ENCODE results near the gene CYP19A1.

The CYP19A1 gene

GRCh38 chr15:51202783-51203182, 135.6 kb downstream of the CYP19A1 start:
- Histone ChIP-seq H2AK5ac (ENCODE audit: low read length) (no peak overlapping the region), H3K4me3 (ENCODE audit: low read depth, low read length) (no peak overlapping the region), H3K36me3 (ENCODE audit: control insufficient read depth in 1 of 2, insufficient read depth in 2 of 2, low read length in 2 of 2) (no peaks in the 10 kb centered on the region), H3K27ac (ENCODE audit: low read depth, low read length) (no peak overlapping the region), H3K4me2 (ENCODE audit: low read length) (no peak overlapping the region), H3K14ac (ENCODE audit: low read length) (no peak overlapping the region), H2BK5ac (ENCODE audit: low read depth, low read length, poor library complexity) (no peak overlapping the region), H3K18ac (ENCODE audit: low read length) (no peak overlapping the region), H4K12ac (ENCODE audit: low read depth, low read length) (no peak overlapping the region), H4K91ac (ENCODE audit: low read depth, low read length) (no peak overlapping the region), H4K8ac (ENCODE audit: low read depth, low read length) (no peak overlapping the region), H3K79me2 (ENCODE audit: control insufficient read depth, insufficient read depth, low read length, poor library complexity) (no peaks in the 10 kb centered on the region), H3K4me1 (ENCODE audit: control insufficient read depth in 1 of 2, insufficient read depth in 2 of 2, low read length in 2 of 2) (no peaks in the 10 kb centered on the region), H2BK120ac (ENCODE audit: insufficient read depth, low read length, poor library complexity) (no peak overlapping the region), H3K23ac (ENCODE audit: low read length) (no peak overlapping the region), H3K79me1 (ENCODE audit: low read length) (no peaks in the 10 kb centered on the region), H3K4ac (ENCODE audit: low read depth, low read length) (no peak overlapping the region), H3K9ac (ENCODE audit: low read length) (no peak overlapping the region), H3K9me3 (ENCODE audit: insufficient read depth, low read depth, low read length) (no peaks in the 10 kb centered on the region), H2BK12ac (ENCODE audit: low read length) (no peak overlapping the region), H3K27me3 (ENCODE audit: insufficient read depth, low read length) (no peaks in the 10 kb centered on the region), H2AFZ (ENCODE audit: insufficient read depth, low read length, poor library complexity) (no peak overlapping the region)
- DNase-seq: no peak
- no CpG with 5 or more reads among the region's 3 CpGs for WGBS (ENCODE audit: extremely low coverage, insufficient coverage, insufficient read length)

- no CpG with 5 or more reads among the region's 5 CpGs for WGBS (ENCODE audit: extremely low coverage, insufficient coverage, insufficient read length)
- H4K8ac ChIP-seq (ENCODE audit: low read depth, low read length): no peak overlapping the region
- DNase-seq: no peak
- H3K14ac ChIP-seq (ENCODE audit: low read length): no peak overlapping the region
- H3K4me1 ChIP-seq (ENCODE audit: control insufficient read depth in 1 of 2, insufficient read depth in 2 of 2, low read length in 2 of 2): no peaks in the 10 kb centered on the region
- H3K79me1 ChIP-seq (ENCODE audit: low read length): no peaks in the 10 kb centered on the region
- H3K9ac ChIP-seq (ENCODE audit: low read length): no peak overlapping the region
- H4K91ac ChIP-seq (ENCODE audit: low read depth, low read length): no peak overlapping the region
- H3K18ac ChIP-seq (ENCODE audit: low read length): no peak overlapping the region
- H4K12ac ChIP-seq (ENCODE audit: low read depth, low read length): no peak overlapping the region
- no peak overlapping the region for H3K4ac ChIP-seq (ENCODE audit: low read depth, low read length)
- no peaks in the 10 kb centered on the region for H3K27me3 ChIP-seq (ENCODE audit: insufficient read depth, low read length)
- no peak overlapping the region for H2AK5ac ChIP-seq (ENCODE audit: low read length)
- no peak overlapping the region for H3K4me2 ChIP-seq (ENCODE audit: low read length)
- no peak overlapping the region for H2BK120ac ChIP-seq (ENCODE audit: insufficient read depth, low read length, poor library complexity)
- no peak overlapping the region for H3K23ac ChIP-seq (ENCODE audit: low read length)
- no peak overlapping the region for H3K27ac ChIP-seq (ENCODE audit: low read depth, low read length)
- H3K36me3 ChIP-seq (ENCODE audit: control insufficient read depth in 1 of 2, insufficient read depth in 2 of 2, low read length in 2 of 2): no peaks in the 10 kb centered on the region
- H2BK12ac ChIP-seq (ENCODE audit: low read length): no peak overlapping the region
- no peak overlapping the region for H3K4me3 ChIP-seq (ENCODE audit: low read depth, low read length)
- no peak overlapping the region for H2AFZ ChIP-seq (ENCODE audit: insufficient read depth, low read length, poor library complexity)
- H3K79me2 ChIP-seq (ENCODE audit: control insufficient read depth, insufficient read depth, low read length, poor library complexity): no peaks in the 10 kb centered on the region
- no peak overlapping the region for H2BK5ac ChIP-seq (ENCODE audit: low read depth, low read length, poor library complexity)
- no peaks in the 10 kb centered on the region for H3K9me3 ChIP-seq (ENCODE audit: insufficient read depth, low read depth, low read length)
Measured at GRCh38 chr15:51201581-51201980, 136.8 kb downstream of the CYP19A1 start.

GRCh38 chr15:51200792-51201191, 137.6 kb downstream of the CYP19A1 start:
- Histone ChIP-seq H3K36me3 (ENCODE audit: control insufficient read depth in 1 of 2, insufficient read depth in 2 of 2, low read length in 2 of 2) (no peaks in the 10 kb centered on the region), H4K8ac (ENCODE audit: low read depth, low read length) (no peak overlapping the region), H3K9me3 (ENCODE audit: insufficient read depth, low read depth, low read length) (no peaks in the 10 kb centered on the region), H2BK12ac (ENCODE audit: low read length) (no peak overlapping the region), H3K4ac (ENCODE audit: low read depth, low read length) (no peak overlapping the region), H3K79me2 (ENCODE audit: control insufficient read depth, insufficient read depth, low read length, poor library complexity) (no peaks in the 10 kb centered on the region), H3K4me3 (ENCODE audit: low read depth, low read length) (no peak overlapping the region), H3K9ac (ENCODE audit: low read length) (no peak overlapping the region), H3K27me3 (ENCODE audit: insufficient read depth, low read length) (no peaks in the 10 kb centered on the region), H2AK5ac (ENCODE audit: low read length) (no peak overlapping the region), H3K4me1 (ENCODE audit: control insufficient read depth in 1 of 2, insufficient read depth in 2 of 2, low read length in 2 of 2) (no peaks in the 10 kb centered on the region), H2BK5ac (ENCODE audit: low read depth, low read length, poor library complexity) (no peak overlapping the region), H3K27ac (ENCODE audit: low read depth, low read length) (no peak overlapping the region), H2BK120ac (ENCODE audit: insufficient read depth, low read length, poor library complexity) (no peak overlapping the region), H3K14ac (ENCODE audit: low read length) (no peak overlapping the region), H3K79me1 (ENCODE audit: low read length) (no peaks in the 10 kb centered on the region), H4K12ac (ENCODE audit: low read depth, low read length) (no peak overlapping the region), H3K18ac (ENCODE audit: low read length) (no peak overlapping the region), H2AFZ (ENCODE audit: insufficient read depth, low read length, poor library complexity) (no peak overlapping the region), H3K4me2 (ENCODE audit: low read length) (no peak overlapping the region), H3K23ac (ENCODE audit: low read length) (no peak overlapping the region), H4K91ac (ENCODE audit: low read depth, low read length) (no peak overlapping the region)
- WGBS (ENCODE audit: extremely low coverage, insufficient coverage, insufficient read length): no CpG with 5 or more reads among the region's 3 CpGs
- DNase-seq: no peak

- DNase-seq: no peak
- Histone ChIP-seq H4K8ac (ENCODE audit: low read depth, low read length) (no peak overlapping the region), H3K23ac (ENCODE audit: low read length) (no peak overlapping the region), H3K9ac (ENCODE audit: low read length) (no peak overlapping the region), H3K36me3 (ENCODE audit: control insufficient read depth in 1 of 2, insufficient read depth in 2 of 2, low read length in 2 of 2) (no peaks in the 10 kb centered on the region), H3K9me3 (ENCODE audit: insufficient read depth, low read depth, low read length) (no peaks in the 10 kb centered on the region), H2BK5ac (ENCODE audit: low read depth, low read length, poor library complexity) (no peak overlapping the region), H3K79me2 (ENCODE audit: control insufficient read depth, insufficient read depth, low read length, poor library complexity) (no peaks in the 10 kb centered on the region), H4K91ac (ENCODE audit: low read depth, low read length) (no peak overlapping the region), H3K79me1 (ENCODE audit: low read length) (no peaks in the 10 kb centered on the region), H3K27ac (ENCODE audit: low read depth, low read length) (no peak overlapping the region), H3K27me3 (ENCODE audit: insufficient read depth, low read length) (no peaks in the 10 kb centered on the region), H3K4ac (ENCODE audit: low read depth, low read length) (no peak overlapping the region), H2BK12ac (ENCODE audit: low read length) (no peak overlapping the region), H3K18ac (ENCODE audit: low read length) (no peak overlapping the region), H2BK120ac (ENCODE audit: insufficient read depth, low read length, poor library complexity) (no peak overlapping the region), H3K14ac (ENCODE audit: low read length) (no peak overlapping the region), H3K4me2 (ENCODE audit: low read length) (no peak overlapping the region), H3K4me1 (ENCODE audit: control insufficient read depth in 1 of 2, insufficient read depth in 2 of 2, low read length in 2 of 2) (no peaks in the 10 kb centered on the region), H2AK5ac (ENCODE audit: low read length) (no peak overlapping the region), H3K4me3 (ENCODE audit: low read depth, low read length) (no peak overlapping the region), H4K12ac (ENCODE audit: low read depth, low read length) (no peak overlapping the region), H2AFZ (ENCODE audit: insufficient read depth, low read length, poor library complexity) (no peak overlapping the region)
- no CpG with 5 or more reads among the region's 6 CpGs for WGBS (ENCODE audit: extremely low coverage, insufficient coverage, insufficient read length)
Measured at GRCh38 chr15:51199541-51199940, 138.9 kb downstream of the CYP19A1 start.

Data from trophoblast cell (in vitro differentiated cells and primary cell).